Measurements from ENCODE around the gene BEND6. TPM values are rescaled to one million over a fixed set of nuclear protein-coding genes. Genes with fewer than 3 reads are reported as not detected.

BEND6 gene
- total RNA-seq, 1 donor from 2014 or later = 0.16 TPM

- DNase-seq (no peak), ATAC-seq (ENCODE audit: poor library complexity) (no peak)
- intact Hi-C loops (cut with DNase I) = no loop called here
These were observed 109.9 kb downstream of the BEND6 start for GRCh38 chr6:57064809-57065208.

- ATAC-seq (ENCODE audit: poor library complexity) (no peak), DNase-seq (no peak)
- intact Hi-C loops (cut with DNase I) = no loop called here
These were observed 113.2 kb downstream of the BEND6 start for GRCh38 chr6:57068061-57068460.

- DNase-seq = no peak
- no peak for ATAC-seq (ENCODE audit: poor library complexity)
- intact Hi-C loops (cut with DNase I) = no loop called here
These were observed 114.3 kb downstream of the BEND6 start for GRCh38 chr6:57069228-57069627.

GRCh38 chr6:57069920-57070331 is 115.0 kb downstream of the BEND6 start:
- intact Hi-C loops (cut with DNase I) = no loop called here
- DNase-seq (no peak), ATAC-seq (ENCODE audit: poor library complexity) (no peak)

- ATAC-seq (ENCODE audit: poor library complexity) (no peak), DNase-seq (no peak)
- intact Hi-C loops (cut with DNase I) = no loop called here
These were observed 117.2 kb downstream of the BEND6 start for GRCh38 chr6:57072108-57072507.

- intact Hi-C loops (cut with DNase I) = no loop called here
- DNase-seq (no peak), ATAC-seq (ENCODE audit: poor library complexity) (no peak)
These were observed 119.5 kb downstream of the BEND6 start for GRCh38 chr6:57074383-57074782.

- no peak for ATAC-seq (ENCODE audit: poor library complexity)
- intact Hi-C loops (cut with DNase I) = no loop called here
- DNase-seq = no peak
These were observed 120.2 kb downstream of the BEND6 start for GRCh38 chr6:57075092-57075491.

Other genes with a start within 250 kb of the BEND6 start
- 6.5 TPM for gene KIAA1586, start 91.6 kb downstream of the BEND6 start, total RNA-seq
- 17.2 TPM for gene ZNF451, start 135.1 kb downstream of the BEND6 start, total RNA-seq
- gene BAG2, start 217.2 kb downstream of the BEND6 start, total RNA-seq = 12.7 TPM

Data from Right ventricle myocardium superior (tissue), 1 donor.